HG02885 (cell line): ENCODE data around the gene GAS7.
A peak's percentile ranks its signal among the peaks of the same experiment; 100 is the strongest.

Experiments
- ATAC-seq: cut with Tn5 transposase; IDR thresholded peaks from one replicate; pipeline ENCODE4 v1.9.1; 2021; ENCODE audit warnings: mild to moderate bottlenecking; ENCODE audit not compliant: unreplicated experiment, poor library complexity

The GAS7 gene

DNA sequence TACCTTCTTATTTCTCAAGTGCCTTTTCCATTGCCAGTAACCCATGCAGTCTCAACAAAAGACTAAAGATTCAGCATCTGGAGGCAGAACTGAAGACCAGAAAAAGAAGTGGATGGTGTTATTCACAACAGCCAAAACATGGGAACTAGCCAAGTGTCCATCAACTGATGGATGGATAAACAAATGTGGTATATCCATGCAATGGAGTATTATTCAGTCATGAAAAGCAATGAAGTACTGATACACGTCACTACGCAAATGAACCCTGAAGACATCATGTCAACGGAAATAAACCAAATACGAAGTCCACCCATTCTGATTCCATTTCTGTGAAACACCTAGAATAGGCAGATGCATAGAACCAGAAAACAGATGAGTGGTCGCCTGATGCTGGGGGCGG, 25.6 kb downstream of the GAS7 start:
- no peak for ATAC-seq

DNA sequence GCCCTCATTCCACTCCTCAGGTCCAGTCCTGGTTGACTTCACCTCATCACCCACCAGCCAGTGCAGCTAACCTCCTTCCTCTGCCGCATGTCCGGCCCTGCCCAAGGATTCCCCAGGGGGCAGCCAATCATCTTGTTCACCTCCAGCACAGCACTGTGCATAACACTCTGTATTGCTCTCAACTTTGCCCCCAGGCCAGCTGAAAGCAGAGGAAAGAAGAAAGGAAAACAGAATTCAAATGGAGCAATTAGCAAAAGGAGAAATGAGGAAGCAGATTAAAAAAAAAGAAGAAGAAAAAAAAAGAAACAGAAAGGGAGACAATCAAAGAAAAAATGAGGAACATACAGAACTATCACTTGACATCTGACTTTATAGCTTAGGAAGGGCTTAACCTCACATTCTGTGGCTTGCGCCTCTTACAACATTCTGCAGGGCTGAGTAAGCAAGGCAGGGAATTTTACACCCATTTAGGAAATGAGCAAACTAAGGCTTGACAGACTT, 26.1 kb downstream of the GAS7 start:
- no peak for ATAC-seq

- ATAC-seq: no peak
Measured at GRCh38 chr17:10171581-10171981, 26.8 kb downstream of the GAS7 start.

- ATAC-seq: no peak
Measured at GRCh38 chr17:10171122-10171571, 27.3 kb downstream of the GAS7 start.

DNA sequence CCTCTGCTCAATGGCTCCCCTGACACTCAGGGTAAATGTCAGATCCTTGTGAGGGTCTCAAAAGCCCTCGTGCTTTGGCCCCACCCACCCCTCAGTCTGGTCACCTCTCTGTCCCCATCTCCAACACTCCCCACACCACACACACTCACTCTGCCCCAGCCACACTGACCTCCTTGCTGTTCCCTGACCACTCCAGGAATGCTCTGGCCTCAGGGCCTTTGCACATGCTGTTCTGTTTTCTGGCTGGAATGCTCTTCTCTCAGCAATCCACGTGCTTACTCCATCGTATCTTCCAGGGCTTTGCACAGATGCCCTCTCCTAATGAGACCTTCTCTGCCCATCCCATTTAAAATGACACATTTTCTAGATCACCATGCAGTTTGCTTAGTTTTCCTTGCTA, 28.2 kb downstream of the GAS7 start:
- ATAC-seq: no peak

DNA sequence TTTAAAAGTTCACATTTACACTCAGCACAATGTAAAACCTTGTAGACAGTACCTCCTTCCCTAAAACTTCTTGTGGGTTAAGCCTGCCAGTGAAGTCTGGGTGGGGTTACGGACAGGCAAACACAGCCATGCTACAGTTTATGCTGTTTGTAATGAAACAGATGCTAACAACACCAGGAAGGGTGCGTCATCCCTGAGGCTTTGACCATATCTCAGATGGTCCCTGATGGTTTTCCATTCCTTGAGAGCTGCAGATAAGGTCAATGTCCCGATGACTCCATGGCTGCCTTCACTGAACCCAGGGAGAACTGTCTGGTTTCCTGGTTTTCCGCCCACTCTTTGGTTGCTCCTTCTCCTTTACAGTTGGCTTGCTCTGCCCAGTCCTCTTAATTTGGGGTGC, 29.1 kb downstream of the GAS7 start:
- no peak for ATAC-seq

GRCh38 chr17:10166176-10166935, 32.0 kb downstream of the GAS7 start:
- ATAC-seq: no peak

DNA sequence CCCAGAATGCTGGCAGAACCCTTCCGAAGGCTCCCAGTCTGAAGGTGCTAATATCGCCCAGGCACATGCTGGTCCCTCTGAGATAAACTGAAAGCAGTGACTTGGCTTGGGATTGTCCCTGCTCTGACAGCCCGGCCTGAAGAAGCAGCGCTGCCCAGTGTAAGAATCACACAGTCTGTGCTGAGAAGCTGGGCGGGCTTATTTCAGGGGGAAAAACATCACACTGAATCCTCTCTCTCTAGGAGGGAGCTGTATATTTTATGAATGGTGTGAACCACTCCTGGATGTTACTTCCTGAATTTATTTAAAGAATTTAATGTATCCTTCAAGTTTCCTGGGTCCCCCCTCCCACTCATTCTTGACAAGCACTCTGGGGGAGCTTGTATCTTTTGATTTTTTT, 36.3 kb downstream of the GAS7 start:
- ATAC-seq: peak; percentile 68

- no peak for ATAC-seq
Measured at GRCh38 chr17:10161386-10161785, 37.0 kb downstream of the GAS7 start.

DNA sequence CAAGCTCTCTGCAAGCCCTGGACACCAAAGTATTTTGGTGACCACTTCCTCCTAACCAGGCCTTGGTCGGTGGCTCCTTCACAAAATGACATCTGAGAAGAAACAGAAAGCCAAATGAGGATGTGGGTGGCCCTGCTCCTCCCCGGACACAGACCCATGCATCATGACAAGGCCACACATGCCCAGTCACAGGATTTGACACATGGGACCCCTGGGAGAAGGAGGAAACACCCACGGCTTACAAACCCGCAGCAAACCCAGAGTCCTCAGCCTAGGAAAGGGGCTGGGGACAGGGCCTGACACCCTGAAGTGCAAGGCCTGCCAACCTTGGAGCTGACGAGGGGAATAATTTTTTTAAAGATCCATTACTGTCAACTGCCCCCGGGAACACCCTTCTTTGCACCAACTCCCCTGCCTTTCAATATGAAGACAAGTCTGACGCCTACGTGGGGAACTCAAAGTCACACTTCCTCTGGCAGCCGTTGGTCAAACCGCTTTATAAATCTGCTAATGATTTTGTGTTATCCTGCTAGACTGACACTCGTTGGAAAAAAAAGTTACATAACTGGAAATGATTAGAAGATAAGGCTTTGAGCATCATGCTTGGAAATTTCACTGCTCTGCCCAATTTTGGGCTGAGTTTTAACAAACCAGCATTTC, 41.3 kb downstream of the GAS7 start:
- ATAC-seq: peak; percentile 76

- ATAC-seq: no peak
Measured at GRCh38 chr17:10156599-10156947, 41.8 kb downstream of the GAS7 start.

DNA sequence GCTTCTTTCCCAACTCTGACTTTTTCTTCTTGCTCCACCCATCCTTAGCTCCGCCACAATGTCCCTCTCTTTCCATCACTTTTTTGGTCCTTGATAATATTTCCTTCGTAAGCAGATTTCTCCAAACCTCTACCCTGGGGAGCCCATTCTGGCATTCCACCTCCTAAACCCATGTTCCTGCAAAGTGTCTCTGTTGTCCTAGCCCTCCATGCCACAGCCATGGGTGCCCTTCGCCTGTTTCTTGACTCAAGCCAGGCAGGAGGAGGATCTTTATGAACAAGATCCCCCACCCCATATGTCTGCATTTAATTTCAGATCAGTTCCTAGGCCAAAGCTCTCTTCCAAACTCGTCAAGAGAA, 42.4 kb downstream of the GAS7 start:
- no peak for ATAC-seq

- ATAC-seq: no peak
Measured at GRCh38 chr17:10155371-10156076, 42.9 kb downstream of the GAS7 start.

- peak; percentile 34 for ATAC-seq
Measured at GRCh38 chr17:10151667-10152496, 46.5 kb downstream of the GAS7 start.

GRCh38 chr17:10149573-10150399, 48.6 kb downstream of the GAS7 start:
- ATAC-seq: peak; percentile 71

GRCh38 chr17:10147761-10148415, 50.5 kb downstream of the GAS7 start:
- no peak for ATAC-seq

DNA sequence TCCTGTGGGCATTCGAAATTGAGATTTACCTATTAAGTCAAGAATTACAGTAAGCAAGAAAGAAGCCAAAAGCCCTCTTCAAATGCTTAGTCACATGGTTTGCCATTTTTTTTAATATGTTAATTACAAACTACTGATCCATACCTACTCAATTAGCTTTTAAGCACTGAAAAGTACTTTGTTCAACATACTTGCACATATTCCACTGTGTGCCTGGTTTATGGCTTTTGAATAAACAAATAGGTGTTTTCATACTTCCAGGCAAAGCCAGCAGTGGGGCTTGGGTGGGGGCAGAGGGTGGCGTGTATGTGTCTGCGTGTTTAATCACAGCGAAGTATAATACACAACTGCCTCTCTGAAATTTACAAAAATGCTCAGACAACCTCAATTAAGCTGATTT, 51.4 kb downstream of the GAS7 start:
- ATAC-seq: no peak

DNA sequence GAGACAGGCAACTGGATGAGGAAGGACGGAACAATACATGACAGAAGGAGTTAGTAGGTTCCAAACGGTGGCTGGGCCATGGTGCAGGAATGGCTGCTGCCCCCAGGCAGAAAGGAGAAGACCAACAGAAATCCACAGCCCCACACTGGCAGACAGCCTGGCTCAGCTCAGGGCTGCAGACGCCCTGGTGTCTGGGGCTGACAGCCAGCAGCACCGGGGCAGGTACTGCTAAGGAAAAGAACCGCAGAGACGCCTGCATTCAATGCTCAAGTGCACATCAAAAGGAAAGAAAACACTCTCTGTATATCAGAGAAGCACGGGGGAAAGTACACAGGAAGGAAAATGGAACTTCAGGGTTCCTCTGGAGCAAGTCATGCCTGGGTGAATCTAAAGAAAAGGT, 53.4 kb downstream of the GAS7 start:
- ATAC-seq: no peak

- no peak for ATAC-seq
Measured at GRCh38 chr17:10144456-10144855, 54.0 kb downstream of the GAS7 start.
